ENCODE results near the gene LCMT1.
"Not testable (repeated sequence)": the region's sequence is repeated elsewhere in the genome, so short reads cannot be mapped to it uniquely, and the experiment has no call there.

Gene LCMT1

DNA sequence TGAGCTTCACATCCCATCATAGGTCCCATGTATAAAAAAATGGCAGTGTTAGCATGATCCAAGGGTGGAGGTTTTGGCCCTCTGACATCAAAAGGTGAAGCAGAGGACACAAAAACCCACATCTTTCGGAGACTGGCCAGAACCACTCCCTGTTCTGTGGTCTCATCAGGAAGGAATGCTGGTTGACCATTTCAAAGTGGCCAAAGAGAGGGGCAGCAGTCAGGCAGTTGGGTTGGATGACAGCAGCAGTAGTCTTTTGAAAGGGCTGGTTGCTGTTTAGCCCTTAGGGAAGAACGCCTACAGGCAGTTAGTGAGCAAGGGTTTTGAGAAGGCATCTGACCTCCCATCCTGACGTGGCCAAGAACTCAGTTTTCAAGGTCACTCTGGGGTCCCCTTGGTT, 40.5 kb downstream of the LCMT1 start:
- no peak for DNase-seq

- no peak for DNase-seq
Observed at GRCh38 chr16:25155553-25156460, 44.3 kb downstream of the LCMT1 start.

- DNase-seq: no peak
Observed at GRCh38 chr16:25157271-25157875, 45.8 kb downstream of the LCMT1 start.

- DNase-seq: no peak
Observed at GRCh38 chr16:25158401-25158800, 46.9 kb downstream of the LCMT1 start.

DNA sequence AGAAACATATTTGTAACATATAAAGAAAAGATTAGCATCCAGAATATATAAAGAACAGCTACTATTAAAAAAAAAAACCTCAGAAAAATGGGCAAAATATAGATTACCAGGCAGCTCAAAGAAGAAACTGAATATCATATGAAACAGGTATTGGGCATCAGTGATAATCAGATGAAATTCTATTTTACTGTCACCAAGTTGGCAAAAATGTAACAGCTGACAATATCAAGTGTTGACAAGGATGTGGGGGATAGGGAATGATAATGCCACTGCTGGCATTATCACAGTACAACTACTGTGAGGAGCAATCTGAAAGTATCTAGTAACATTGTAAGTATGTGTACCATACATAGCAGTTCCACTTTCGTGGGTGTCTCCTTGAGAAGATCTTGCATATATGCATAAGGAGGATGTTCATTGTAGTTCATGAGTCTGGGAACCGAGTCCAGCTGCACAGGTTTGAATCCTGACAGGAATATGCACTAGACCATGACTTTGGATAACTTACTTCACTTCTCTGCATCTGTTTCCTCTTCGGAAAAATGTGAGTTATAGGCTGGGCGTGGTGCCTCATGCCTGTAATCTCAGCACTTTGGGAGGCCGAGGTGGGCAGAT, 50.3 kb downstream of the LCMT1 start:
- DNase-seq: no peak

DNA sequence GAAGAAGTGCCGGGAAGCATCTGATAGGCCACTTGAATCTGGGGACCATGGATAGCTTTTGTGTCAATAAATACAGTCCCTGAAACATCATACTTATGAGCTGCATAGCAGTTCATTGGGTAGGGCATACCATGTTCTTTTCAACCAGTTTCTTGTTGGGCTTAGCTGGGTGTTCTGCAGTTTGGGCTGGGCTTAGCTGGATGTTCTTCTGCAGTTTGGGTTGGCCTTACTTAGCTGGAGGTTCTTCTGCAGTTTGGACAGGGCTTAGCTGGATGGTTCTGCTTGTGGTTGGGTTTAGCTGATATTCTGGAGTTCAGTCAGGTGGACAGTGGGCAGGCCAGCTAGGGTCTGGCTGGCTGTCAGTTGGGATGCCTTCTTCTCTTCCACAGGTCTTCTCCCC, 52.1 kb downstream of the LCMT1 start:
- DNase-seq: no peak

GRCh38 chr16:25165284-25165683, 53.7 kb downstream of the LCMT1 start:
- DNase-seq: no peak

DNA sequence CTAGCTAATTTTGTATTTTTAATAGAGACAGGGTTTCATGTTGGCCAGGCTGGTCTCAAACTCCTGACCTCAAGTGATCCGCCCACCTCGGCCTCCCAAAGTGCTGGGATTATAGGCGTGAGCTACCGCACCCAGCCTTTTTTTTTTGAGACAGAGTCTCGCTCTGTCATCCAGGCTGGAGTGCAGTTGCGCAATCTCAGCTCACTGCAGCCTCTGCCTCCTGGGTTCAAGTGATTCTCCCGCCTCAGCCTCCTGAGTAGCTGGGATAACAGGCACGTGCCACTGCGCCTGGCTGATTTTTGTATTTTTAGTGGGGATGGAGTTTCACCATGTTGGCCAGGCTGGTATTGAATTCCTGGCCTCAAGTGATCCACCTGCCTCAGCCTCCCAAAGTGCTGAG, 56.4 kb downstream of the LCMT1 start:
- DNase-seq: not testable (repeated sequence)

- no peak for DNase-seq
Observed at GRCh38 chr16:25171390-25171789, 59.8 kb downstream of the LCMT1 start.

GRCh38 chr16:25172831-25173230, 61.3 kb downstream of the LCMT1 start:
- no peak for DNase-seq

DNA sequence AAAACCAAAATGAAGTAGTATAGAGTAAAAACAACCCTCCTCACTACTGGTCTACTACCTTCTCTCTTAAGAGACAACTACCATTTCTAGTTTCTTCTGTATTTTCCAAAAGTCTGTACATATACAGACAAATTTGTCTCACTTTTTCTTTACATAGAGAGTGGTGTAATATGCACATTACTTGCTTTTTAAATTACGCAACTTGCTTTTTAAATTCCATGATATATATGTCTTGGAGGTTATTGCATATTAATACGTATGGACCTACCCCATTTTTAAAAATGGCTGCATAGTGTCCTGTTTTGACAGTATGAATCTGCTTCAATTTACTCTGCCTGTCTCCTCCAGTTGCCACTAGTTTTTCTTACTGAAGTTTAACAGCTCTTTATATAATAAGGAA, 62.7 kb downstream of the LCMT1 start:
- DNase-seq: no peak

GRCh38 chr16:25176136-25176535, 64.6 kb downstream of the LCMT1 start:
- no peak for DNase-seq

- DNase-seq: no peak
Observed at GRCh38 chr16:25177512-25177830, 65.9 kb downstream of the LCMT1 start.

- no peak for DNase-seq
Observed at GRCh38 chr16:25177831-25178688, 66.5 kb downstream of the LCMT1 start.

DNA sequence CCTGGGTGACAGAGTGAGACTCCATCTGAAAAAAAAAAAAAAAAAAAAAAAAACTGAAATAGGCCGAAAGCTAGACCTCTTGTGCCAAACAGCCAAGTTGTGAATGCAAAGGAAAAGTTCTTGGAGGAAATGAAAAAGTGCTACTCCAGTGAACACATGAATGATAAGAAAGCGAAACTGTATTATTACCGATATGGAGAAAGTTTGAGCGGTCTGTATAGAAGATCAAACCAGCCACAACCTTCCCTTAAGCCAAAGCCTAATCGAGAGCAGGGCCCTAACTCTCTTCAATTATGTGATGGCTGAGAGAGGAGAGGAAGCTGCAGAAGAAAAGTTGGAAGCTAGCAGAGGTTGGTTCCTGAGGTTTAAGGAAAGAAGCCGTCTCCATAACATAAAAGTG, 69.7 kb downstream of the LCMT1 start:
- DNase-seq: not testable (repeated sequence)

- DNase-seq: no peak
Observed at GRCh38 chr16:25184771-25185170, 73.2 kb downstream of the LCMT1 start.

- no peak for DNase-seq
Observed at GRCh38 chr16:25187491-25187795, 75.9 kb downstream of the LCMT1 start.

DNA sequence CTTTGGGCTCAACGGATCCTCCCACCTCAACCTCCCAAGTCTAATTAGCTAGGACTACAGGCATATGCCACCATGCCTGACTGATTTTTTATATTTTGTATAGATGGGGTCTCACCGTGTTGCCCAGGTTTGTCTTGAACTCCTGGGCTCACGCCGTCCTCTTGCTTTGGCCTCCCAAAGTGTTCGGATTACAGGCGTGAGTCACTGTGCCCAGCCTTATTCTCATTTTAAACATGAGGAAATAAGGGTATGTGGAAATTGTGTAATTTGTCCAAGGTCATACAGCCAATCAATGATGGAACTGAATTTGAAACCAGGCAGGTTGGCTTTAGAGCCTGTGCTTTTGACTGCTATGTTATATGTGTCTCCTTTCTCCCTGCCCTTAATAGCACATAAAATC, 77.8 kb downstream of the LCMT1 start:
- no peak for DNase-seq

- DNase-seq: no peak
Observed at GRCh38 chr16:25192096-25192495, 80.6 kb downstream of the LCMT1 start.

DNA sequence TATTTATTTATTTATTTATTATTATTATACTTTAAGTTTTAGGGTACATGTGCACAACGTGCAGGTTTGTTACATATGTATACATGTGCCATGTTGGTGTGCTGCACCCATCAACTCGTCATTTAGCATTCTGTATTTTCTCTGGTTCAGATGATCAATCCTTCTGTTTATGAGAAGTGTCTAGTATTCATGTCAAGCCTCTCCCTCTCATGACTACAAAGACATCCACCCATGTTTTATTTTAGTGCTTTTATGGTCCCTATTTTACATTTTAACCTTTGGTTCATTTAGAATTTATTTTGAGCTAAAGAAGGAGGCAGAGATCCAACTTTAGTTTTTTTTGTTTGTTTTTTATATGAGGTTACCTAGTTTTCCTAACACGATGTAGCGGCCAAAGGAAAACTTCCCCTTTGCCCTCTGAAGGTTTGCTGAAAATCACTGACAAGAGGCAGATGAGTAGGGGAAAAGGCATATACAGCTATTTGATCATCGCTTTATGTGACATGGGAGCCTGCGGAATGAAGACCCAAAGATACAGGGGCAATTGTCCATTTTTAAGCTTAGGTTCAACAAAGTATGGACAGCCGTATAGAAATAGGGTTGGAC, 82.8 kb downstream of the LCMT1 start:
- DNase-seq: no peak

- no peak for DNase-seq
Observed at GRCh38 chr16:25198021-25198420, 86.5 kb downstream of the LCMT1 start.

DNA sequence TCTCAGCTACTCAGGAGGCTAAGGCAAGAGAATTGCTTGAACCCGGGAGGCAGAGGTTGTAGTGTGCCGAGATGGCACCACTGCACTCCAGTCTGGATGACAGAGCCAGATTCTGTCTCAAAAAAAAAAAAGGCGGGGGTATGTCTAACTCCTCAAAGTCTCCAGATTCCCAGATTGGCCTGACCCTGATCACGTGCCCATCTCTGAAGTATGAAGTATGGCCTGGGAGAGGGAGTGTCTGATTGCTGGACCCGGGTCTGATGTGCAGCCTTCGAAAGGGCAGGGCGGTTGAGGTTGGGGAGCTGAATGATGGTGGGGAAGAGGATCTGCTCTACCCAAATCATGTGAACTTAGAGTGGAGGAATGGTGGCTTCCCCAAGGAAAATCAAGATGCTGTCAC, 87.9 kb downstream of the LCMT1 start:
- no peak for DNase-seq

GRCh38 chr16:25210758-25211157, 99.2 kb downstream of the LCMT1 start:
- DNase-seq: no peak
